Keratinocyte (primary cell): ENCODE measurements around the gene DPF3. TPM values are rescaled to one million over a fixed set of nuclear protein-coding genes. Genes with fewer than 3 reads are reported as not detected.

Experiments used
- DNase-seq: peaks from one replicate; pipeline ENCODE4 v3.0.0-alpha.2; 2011; ENCODE audit warnings: low read depth, missing footprints, low spot score
- FAIRE-seq: peaks from 2 replicates; lab custom pipeline; 2011; peaks lifted over from hg19 to GRCh38; lab: Jason Lieb, UNC
- H2AFZ ChIP-seq: 2 replicates; pipeline ENCODE4 v1.6.0; 2012; ENCODE audit warnings: low read length, control low read depth, inconsistent platforms; ENCODE audit not compliant: control insufficient read depth
- H3K27ac ChIP-seq: 2 replicates; pipeline ENCODE4 v1.5.1; 2011; ENCODE audit warnings: low read length; ENCODE audit not compliant: control insufficient read depth, insufficient read depth
- H3K27me3 ChIP-seq: 3 replicates; pipeline ENCODE4 v1.6.0; 2011; ENCODE audit warnings: low read length; ENCODE audit not compliant: control insufficient read depth, insufficient read depth; ENCODE audit errors: extremely low read depth
- H3K36me3 ChIP-seq, 2 experiments: 2 replicates in 1 of 2; 3 replicates in 1 of 2; pipeline ENCODE4 v1.5.1; 2011; ENCODE audit warnings: low read length in 2 of 2, mild to moderate bottlenecking in 1 of 2; ENCODE audit not compliant: control insufficient read depth in 2 of 2, insufficient read depth in 2 of 2; ENCODE audit errors: extremely low read depth in 1 of 2
- H3K4me1 ChIP-seq: 3 replicates; pipeline ENCODE4 v1.5.1; 2011; ENCODE audit warnings: low read length; ENCODE audit not compliant: control insufficient read depth, insufficient read depth; ENCODE audit errors: extremely low read depth
- H3K4me2 ChIP-seq: 3 replicates; pipeline ENCODE4 v1.6.0; 2011; ENCODE audit warnings: low read depth, low read length; ENCODE audit not compliant: control insufficient read depth, insufficient read depth; ENCODE audit errors: extremely low read depth
- H3K4me3 ChIP-seq, 3 experiments: fragments of 200-600 bp in 1 of 3; sonication (generic) in 1 of 3; 2 replicates in 2 of 3; 3 replicates in 1 of 3; pipeline ENCODE4 v1.5.1; 2011 to 2016; ENCODE audit warnings: low read length in 3 of 3, mild to moderate bottlenecking in 3 of 3, control low read depth in 2 of 3, inconsistent platforms in 1 of 3, low read depth in 1 of 3, mixed read lengths in 1 of 3, mixed run types in 1 of 3, moderate library complexity in 1 of 3; ENCODE audit not compliant: control insufficient read depth in 2 of 3, insufficient read depth in 2 of 3; ENCODE audit errors: extremely low read depth in 1 of 3
- H3K79me2 ChIP-seq: 2 replicates; pipeline ENCODE4 v1.6.0; 2012; ENCODE audit warnings: low read length; ENCODE audit not compliant: control insufficient read depth, insufficient read depth
- H3K9ac ChIP-seq: 3 replicates; pipeline ENCODE4 v1.6.0; 2011; ENCODE audit warnings: low read length; ENCODE audit not compliant: control insufficient read depth, insufficient read depth; ENCODE audit errors: extremely low read depth
- H3K9me1 ChIP-seq: 3 replicates; pipeline ENCODE4 v1.6.0; 2011; ENCODE audit warnings: low read length; ENCODE audit not compliant: control insufficient read depth, insufficient read depth; ENCODE audit errors: extremely low read depth
- H3K9me3 ChIP-seq: 2 replicates; pipeline ENCODE4 v1.5.1; 2012; ENCODE audit warnings: low read depth, low read length; ENCODE audit not compliant: control insufficient read depth
- H4K20me1 ChIP-seq: 3 replicates; pipeline ENCODE4 v1.6.0; 2011; ENCODE audit warnings: low read length; ENCODE audit not compliant: control insufficient read depth, insufficient read depth; ENCODE audit errors: extremely low read depth
- EZH2 ChIP-seq: IDR thresholded peaks from one replicate; pipeline ENCODE4 v1.6.1; 2012; ENCODE audit warnings: inconsistent platforms, mild to moderate bottlenecking, low read length, moderate library complexity
- dilution Hi-C: fragments of 300-500 bp; cut with MboI; formaldehyde crosslinking; loops from one replicate; pipeline ENCODE4 v1.7.0; 2020; ENCODE audit warnings: low sequenced_read_pairs; ENCODE audit not compliant: extremely low pct_ligation_motif_present
- polyA plus RNA-seq, 5 experiments: library from polyadenylated mRNA; depleted of rRNA in 3 of 5; stranded (reverse) in 3 of 5; stranded (forward) in 1 of 5; unstranded in 1 of 5; fragments of >200 nt; gene quantifications; 1 replicate in 1 of 5; 2 replicates in 3 of 5; 3 replicates in 1 of 5; pipeline versions ENCODE4 v1.2.1 to v1.2.3, GENCODE V29; 2011 to 2012; ENCODE audit warnings: missing spikeins in 2 of 5, low read depth in 1 of 5, low replicate concordance in 1 of 5
- TF ChIP-seq, protein P1 (sequence below), 3 experiments: IDR thresholded peaks in 1 of 3; conservative IDR thresholded peaks in 1 of 3; optimal IDR thresholded peaks in 1 of 3; 2 replicates in 2 of 3; 3 replicates in 1 of 3; pipeline versions ENCODE3 to v1.5.1; 2011; ENCODE audit warnings: low read length in 3 of 3, mild to moderate bottlenecking in 3 of 3, moderate library complexity in 2 of 3, control low read depth in 1 of 3, inconsistent platforms in 1 of 3; ENCODE audit not compliant: insufficient read depth in 2 of 3; ENCODE audit errors: extremely low read depth in 1 of 3

The DPF3 gene
- polyA plus RNA-seq, 1 donor (not counting 4 experiments of a cell fraction or from before 2014, with no cell fraction given): 1.1 TPM

DNA sequence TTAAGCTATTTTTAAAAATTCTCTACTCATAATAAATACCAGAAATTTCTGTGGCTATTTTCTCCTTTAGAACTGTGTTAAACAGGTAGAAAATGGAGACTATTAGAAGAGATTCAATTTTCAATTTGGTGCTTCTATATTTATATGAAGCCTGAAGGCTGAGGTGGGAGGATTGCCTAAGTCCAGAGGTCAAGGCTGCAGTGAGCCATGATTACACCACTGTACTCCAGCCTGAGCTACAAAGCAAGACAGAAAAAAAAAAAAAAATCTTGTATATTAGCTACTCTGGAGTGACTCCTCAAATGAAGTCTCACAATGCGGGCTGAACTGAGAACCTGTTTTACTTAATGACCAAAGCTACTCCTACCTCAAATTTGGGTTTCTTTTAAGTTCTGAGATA is 9.8 kb upstream of the DPF3 start:
- H2AFZ ChIP-seq: no peak overlapping the region
- no peak for FAIRE-seq
- no peaks in the 10 kb centered on the region for H3K9me1 ChIP-seq
- H3K4me3 ChIP-seq: no peak overlapping the region
- no peaks in the 10 kb centered on the region for H4K20me1 ChIP-seq
- no peak overlapping the region for H3K27ac ChIP-seq
- no peaks in the 10 kb centered on the region for H3K27me3 ChIP-seq
- no peak for TF ChIP-seq EZH2
- TF ChIP-seq, protein P1, sequence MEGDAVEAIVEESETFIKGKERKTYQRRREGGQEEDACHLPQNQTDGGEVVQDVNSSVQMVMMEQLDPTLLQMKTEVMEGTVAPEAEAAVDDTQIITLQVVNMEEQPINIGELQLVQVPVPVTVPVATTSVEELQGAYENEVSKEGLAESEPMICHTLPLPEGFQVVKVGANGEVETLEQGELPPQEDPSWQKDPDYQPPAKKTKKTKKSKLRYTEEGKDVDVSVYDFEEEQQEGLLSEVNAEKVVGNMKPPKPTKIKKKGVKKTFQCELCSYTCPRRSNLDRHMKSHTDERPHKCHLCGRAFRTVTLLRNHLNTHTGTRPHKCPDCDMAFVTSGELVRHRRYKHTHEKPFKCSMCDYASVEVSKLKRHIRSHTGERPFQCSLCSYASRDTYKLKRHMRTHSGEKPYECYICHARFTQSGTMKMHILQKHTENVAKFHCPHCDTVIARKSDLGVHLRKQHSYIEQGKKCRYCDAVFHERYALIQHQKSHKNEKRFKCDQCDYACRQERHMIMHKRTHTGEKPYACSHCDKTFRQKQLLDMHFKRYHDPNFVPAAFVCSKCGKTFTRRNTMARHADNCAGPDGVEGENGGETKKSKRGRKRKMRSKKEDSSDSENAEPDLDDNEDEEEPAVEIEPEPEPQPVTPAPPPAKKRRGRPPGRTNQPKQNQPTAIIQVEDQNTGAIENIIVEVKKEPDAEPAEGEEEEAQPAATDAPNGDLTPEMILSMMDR (optimal IDR thresholded peaks at IDR 0.05 in 1 of 3, IDR thresholded peaks at IDR 0.05 in 1 of 3, conservative IDR thresholded peaks at IDR 0.05 in 1 of 3; ENCODE audit: extremely low read depth in 1 of 3, insufficient read depth in 2 of 3, low read length in 3 of 3): no peak
- H3K79me2 ChIP-seq: no peaks in the 10 kb centered on the region
- H3K4me2 ChIP-seq: no peak overlapping the region
- no peak overlapping the region for H3K9ac ChIP-seq
- H3K9me3 ChIP-seq: no peaks in the 10 kb centered on the region
- no peak for DNase-seq
- peaks cover 6% of the 10 kb centered on the region for H3K4me1 ChIP-seq
- H3K36me3 ChIP-seq: no peaks in the 10 kb centered on the region
- dilution Hi-C loops: no loop called here

DNA sequence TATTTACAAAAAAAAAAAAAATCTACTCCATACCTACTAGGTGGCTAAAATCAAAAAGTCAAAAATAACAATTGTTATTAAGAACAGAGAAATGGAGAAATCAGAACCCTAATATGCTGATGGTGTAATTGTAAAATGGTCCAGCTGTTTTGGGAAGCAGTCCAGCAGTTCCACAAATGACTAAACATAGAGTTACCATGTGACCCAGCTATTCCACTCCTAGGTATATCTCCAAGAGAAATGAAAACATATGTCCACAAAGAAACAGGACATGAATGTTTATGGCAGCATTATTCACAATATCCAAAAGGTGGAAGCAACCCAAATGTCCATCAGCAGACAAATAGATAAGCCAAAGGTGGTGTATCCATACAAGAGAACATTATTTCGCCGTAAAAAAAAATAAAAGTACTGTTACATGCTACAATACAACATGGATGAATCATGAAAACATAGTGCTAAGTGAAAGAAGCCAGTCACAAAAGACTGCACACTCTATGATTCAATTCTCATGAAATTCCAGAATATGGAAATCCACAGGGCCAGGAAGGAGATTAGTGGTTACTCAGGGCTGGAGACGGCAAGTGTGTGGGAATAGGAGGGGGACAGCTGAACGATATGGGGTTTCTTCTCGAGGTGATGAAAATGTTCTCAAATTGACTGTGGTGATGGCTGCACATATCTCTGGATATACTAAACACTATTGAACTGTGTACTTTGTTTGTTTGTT is 9.1 kb upstream of the DPF3 start:
- FAIRE-seq (no peak), DNase-seq (no peak)
- Histone ChIP-seq H2AFZ (no peak overlapping the region), H3K79me2 (no peaks in the 10 kb centered on the region), H3K9me1 (no peaks in the 10 kb centered on the region), H3K9ac (no peak overlapping the region), H3K9me3 (no peaks in the 10 kb centered on the region), H3K36me3 (no peaks in the 10 kb centered on the region), H4K20me1 (no peaks in the 10 kb centered on the region), H3K4me1 (peaks cover 1% of the 10 kb centered on the region), H3K27me3 (no peaks in the 10 kb centered on the region), H3K4me3 (no peak overlapping the region), H3K4me2 (no peak overlapping the region), H3K27ac (no peak overlapping the region)
- dilution Hi-C loops: no loop called here
- TF ChIP-seq, protein P1 (optimal IDR thresholded peaks at IDR 0.05 in 1 of 3, IDR thresholded peaks at IDR 0.05 in 1 of 3, conservative IDR thresholded peaks at IDR 0.05 in 1 of 3; ENCODE audit: extremely low read depth in 1 of 3, insufficient read depth in 2 of 3, low read length in 3 of 3): no peak
- no peak for TF ChIP-seq EZH2
